HEK293 (cell line): ENCODE results near the gene MAP4K5.

ENCODE experiments used
- CTCF ChIP-seq: fragments of 450-650 bp; formaldehyde crosslinking; IDR thresholded peaks from 2 replicates; pipeline ENCODE4 v1.5.1; 2016; ENCODE audit warnings: missing biosample characterization, missing genetic modification characterization
- MYNN ChIP-seq: fragments of 450-650 bp; formaldehyde crosslinking; IDR thresholded peaks from 2 replicates; pipeline ENCODE4 v1.5.1; 2016; ENCODE audit warnings: missing biosample characterization, missing genetic modification characterization, borderline replicate concordance
- SETDB1 ChIP-seq: IDR thresholded peaks from one replicate; pipeline ENCODE4 v1.6.1; 2017; ENCODE audit warnings: mild to moderate bottlenecking, low read length, moderate library complexity, mixed read lengths; ENCODE audit not compliant: insufficient read length
- TSHZ1 ChIP-seq: fragments of 450-650 bp; formaldehyde crosslinking; IDR thresholded peaks from 2 replicates; pipeline ENCODE4 v1.5.1; 2016; ENCODE audit warnings: missing biosample characterization, missing genetic modification characterization, borderline replicate concordance
- YY1 ChIP-seq: fragments of 450-650 bp; formaldehyde crosslinking; IDR thresholded peaks from 2 replicates; pipeline ENCODE4 v1.5.1; 2018; ENCODE audit warnings: missing biosample characterization, missing genetic modification characterization
- ZNF10 ChIP-seq: fragments of 450-650 bp; formaldehyde crosslinking; IDR thresholded peaks from 2 replicates; pipeline ENCODE4 v1.5.1; 2017; ENCODE audit warnings: missing biosample characterization, missing genetic modification characterization
- ZNF174 ChIP-seq: fragments of 450-650 bp; formaldehyde crosslinking; IDR thresholded peaks from 2 replicates; pipeline ENCODE4 v1.5.0; 2017; ENCODE audit warnings: missing biosample characterization, mild to moderate bottlenecking, missing genetic modification characterization
- ZNF223 ChIP-seq: fragments of 450-650 bp; formaldehyde crosslinking; IDR thresholded peaks from 2 replicates; pipeline ENCODE4 v1.5.1; 2016; ENCODE audit warnings: missing biosample characterization, missing genetic modification characterization
- ZNF23 ChIP-seq: fragments of 450-650 bp; formaldehyde crosslinking; IDR thresholded peaks from 2 replicates; pipeline ENCODE4 v1.5.1; 2016; ENCODE audit warnings: missing biosample characterization, missing genetic modification characterization, borderline replicate concordance
- ZNF501 ChIP-seq: fragments of 450-650 bp; formaldehyde crosslinking; IDR thresholded peaks from 2 replicates; pipeline ENCODE4 v1.5.1; 2016; ENCODE audit warnings: missing biosample characterization, missing genetic modification characterization
- ZNF623 ChIP-seq: fragments of 450-650 bp; formaldehyde crosslinking; IDR thresholded peaks from 2 replicates; pipeline ENCODE4 v1.5.1; 2016; ENCODE audit warnings: missing biosample characterization, missing genetic modification characterization
- ZNF660 ChIP-seq: fragments of 450-650 bp; IDR thresholded peaks from 2 replicates; pipeline ENCODE4 v1.5.1; 2018; ENCODE audit warnings: missing biosample characterization, mild to moderate bottlenecking, missing genetic modification characterization

- TF ChIP-seq ZNF623 (tag by site-specific recombination) (no peak), CTCF (tag by site-specific recombination) (peak; percentile 8; the same call in 1 of the 2 replicates), SETDB1 (no peak), ZNF501 (tag by site-specific recombination) (no peak), YY1 (no peak), ZNF10 (tag by site-specific recombination) (no peak), MYNN (tag by site-specific recombination) (no peak), TSHZ1 (no peak), ZNF174 (tag by site-specific recombination) (no peak), ZNF23 (tag by site-specific recombination) (no peak), ZNF660 (no peak), ZNF223 (no peak)
These were observed 148.6 kb downstream of the MAP4K5 start for GRCh38 chr14:50383618-50384225.
